ENCODE measurements around the gene GALNT4.

The GALNT4 gene

DNA sequence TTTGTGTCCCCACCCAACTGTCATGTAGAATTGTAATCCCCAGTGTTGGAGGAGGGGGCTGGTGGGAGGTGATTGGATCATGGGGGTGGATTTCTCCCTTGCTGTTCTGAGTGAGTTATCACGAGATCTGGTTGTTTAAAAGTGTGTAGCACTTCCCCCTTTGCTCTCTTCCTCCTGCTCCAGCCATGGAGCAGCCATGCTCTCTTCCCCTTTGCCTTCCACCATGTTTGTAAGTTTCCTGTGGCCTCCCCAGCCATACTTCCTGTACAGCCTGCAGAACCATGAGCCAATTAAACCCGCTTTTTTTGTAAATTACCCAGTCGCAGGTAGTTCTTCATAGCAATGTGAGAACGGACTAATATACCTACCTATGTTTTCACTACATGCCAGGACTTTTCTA is 3.8 kb upstream of the GALNT4 start:
- no peak for DNase-seq

DNA sequence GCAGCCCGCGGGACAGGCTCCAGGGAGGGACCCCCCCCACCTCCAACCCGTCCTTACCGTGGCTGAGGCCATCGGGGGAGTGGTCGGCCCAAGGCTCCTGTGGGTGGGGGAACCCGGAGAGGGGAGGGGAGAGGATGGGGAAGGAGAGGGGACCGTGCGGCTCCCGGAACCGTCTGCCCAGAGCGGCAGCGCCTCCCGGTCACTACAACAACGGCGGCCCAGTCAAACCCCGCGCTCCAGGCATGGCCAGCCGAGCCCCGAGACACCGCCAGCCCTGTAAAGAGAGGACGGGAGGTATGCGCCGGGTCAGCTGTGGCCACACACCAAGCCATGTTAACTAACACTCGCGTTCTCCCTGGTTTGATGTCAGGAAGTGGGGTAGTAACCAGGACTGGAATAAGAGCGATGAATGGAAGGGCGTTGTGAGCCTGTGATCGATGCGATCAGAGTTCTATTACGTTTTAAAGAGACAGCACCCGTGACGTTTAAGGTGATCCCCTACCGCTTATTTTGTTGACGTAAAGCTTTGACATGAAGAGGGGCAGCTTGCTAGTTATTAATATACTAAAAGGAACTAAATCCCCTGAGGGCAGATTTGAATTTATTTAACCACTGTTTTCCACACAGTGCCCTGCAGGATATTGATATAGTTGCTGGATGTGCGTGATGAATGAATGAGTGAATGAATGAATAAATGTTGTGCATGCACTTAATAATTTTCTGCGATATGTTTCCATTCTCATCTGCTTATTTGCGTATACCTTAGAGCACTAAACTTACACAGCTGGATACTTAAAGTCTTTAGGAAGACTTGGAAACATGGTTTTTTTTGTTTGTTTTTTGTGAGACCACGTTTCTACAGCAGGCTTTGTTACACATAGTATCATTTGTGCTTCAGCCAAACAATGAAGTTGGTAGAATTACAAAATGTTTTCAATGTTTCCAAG is 1.5 kb upstream of the GALNT4 start, which contains the start of gene POC1B:
POC1B (minus strand) TSS at position 224 of the 947 bp plus-strand sequence; CDS start at position 72, 152 bp downstream.
- DNase-seq: peak; percentile 79

DNA sequence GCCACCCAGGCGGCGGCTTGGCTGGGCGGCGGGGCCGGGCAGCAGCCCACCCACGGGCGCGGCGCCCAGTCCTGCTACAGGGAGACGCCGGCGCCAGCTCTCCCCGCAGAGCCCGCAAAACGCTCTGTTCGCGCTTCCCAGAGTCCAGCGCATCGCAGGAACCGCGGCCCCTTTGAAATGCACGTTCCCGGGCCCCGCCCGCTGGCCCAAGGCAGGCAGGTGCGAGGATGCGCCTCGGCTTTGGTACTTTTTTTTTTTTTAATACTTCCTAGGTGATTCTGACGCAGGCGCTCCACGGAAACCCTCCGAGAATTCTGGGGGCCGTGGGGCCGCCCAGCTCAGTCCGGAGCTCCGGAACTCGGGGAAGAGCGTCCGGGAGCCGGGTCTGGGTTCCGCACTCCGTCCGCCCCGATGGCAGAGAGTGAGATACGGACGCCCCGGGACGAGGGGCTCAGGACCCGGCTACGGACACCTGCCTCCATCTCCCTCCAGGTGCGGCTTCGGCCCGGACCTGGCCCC is 768 bp upstream of the GALNT4 start:
- DNase-seq: no peak

- DNase-seq: no peak
These were observed 604 bp downstream of the GALNT4 start for GRCh38 chr12:89523843-89524540.

- DNase-seq: no peak
These were observed 1.2 kb downstream of the GALNT4 start for GRCh38 chr12:89523393-89523792.

- no peak for DNase-seq
These were observed 3.0 kb downstream of the GALNT4 start for GRCh38 chr12:89521364-89522223.

DNA sequence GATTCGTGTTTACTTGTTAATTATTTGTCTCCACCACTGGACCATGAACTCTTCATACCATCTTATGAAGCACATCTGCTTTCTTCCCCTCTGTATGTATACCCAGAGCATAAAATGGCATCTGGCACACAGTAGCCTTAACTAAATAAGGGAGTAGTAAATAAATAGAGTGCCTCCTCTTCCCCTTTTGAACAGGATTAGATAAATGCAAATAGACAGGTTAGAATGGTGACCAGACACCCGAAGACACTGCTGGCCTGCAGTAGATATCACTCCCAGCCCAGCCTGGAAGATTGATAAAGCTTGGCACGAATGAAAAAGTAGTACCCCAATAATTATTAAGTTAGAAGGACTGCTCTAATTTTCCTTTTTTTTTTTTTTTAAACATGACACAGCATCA is 6.9 kb downstream of the GALNT4 start:
- no peak for DNase-seq

DNA sequence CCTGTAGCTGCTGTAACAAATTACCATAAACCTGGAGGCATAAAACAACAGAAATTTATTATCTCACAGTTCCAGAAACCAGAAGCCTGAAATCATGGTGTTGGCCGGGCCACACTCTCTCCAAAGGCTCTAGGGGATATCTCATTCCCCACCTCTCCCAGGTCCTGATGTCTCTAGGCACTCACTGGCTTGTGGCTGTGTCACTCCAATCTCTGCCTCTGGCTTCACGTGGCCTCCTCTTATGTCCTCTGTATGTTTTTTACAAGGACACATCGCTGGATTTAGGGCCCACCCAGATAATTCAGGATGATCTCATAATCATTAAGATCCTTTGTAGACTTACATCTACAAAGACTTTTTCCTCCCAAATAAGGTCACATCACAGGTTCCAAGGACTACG is 8.0 kb downstream of the GALNT4 start:
- DNase-seq: no peak

- DNase-seq: no peak
These were observed 9.8 kb downstream of the GALNT4 start for GRCh38 chr12:89514751-89515150.

DNA sequence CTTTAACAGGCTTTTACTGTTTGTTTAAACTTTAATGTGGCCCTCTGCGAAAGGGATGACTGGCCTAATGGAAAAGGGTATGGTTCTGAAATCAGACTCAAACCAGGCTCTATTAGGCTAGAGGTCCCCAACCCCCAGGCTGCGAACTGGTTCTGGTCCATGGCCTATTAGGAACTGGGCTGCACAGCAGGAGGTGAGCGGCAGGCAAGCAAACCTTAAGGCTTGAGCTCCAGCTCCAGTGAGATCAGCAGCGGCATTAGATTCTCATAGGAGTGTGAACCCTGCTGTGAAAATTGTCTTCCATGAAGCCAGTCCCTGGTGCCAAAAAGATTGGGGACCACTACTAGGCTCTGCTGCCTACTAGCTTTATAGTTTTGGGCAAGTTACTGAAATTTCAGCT is 11.1 kb downstream of the GALNT4 start:
- no peak for DNase-seq

DNA sequence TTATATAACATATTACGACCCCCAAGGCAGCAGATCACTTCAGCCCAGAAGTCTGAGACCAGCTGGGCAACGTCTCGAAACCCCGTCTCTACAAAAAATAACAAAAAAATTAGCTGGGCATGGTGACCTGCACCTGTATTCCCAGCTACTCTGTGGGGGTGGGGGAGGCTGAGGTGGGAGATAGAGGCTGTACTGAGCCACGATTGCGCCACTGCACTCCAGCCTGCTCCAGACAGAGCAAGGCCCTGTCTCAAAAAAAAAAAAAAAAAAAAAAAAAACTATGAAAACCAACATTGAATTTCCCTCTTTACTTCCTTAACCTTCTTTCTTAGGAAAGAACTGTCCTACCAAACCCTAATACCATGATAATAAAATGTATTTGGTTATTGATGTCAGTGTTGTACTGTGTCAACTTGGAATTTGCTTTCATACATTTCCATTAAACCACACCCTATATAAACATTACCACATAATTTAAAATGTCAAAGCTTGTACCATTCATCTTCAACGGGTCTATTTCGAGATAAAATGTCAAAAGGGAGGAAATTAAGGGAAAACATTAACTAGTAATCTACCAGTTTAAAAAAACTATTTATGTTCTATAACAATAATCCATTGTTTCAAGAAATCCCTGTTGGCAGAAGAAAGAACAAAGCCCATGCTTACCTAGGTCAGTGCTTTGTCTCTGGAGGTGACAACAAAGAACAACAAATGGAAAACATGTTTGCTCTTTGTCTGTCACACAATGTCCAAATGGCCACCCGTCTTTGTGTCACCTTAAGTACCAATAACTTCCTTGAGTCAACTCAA is 17.4 kb downstream of the GALNT4 start:
- DNase-seq: no peak

- DNase-seq: no peak
These were observed 18.5 kb downstream of the GALNT4 start for GRCh38 chr12:89506050-89506449.

- DNase-seq: no peak
These were observed 19.8 kb downstream of the GALNT4 start for GRCh38 chr12:89504560-89505346.

GRCh38 chr12:89501793-89502192 is 22.8 kb downstream of the GALNT4 start:
- DNase-seq: no peak

GRCh38 chr12:89499857-89500256 is 24.7 kb downstream of the GALNT4 start:
- DNase-seq: no peak

- DNase-seq: no peak
These were observed 27.1 kb downstream of the GALNT4 start for GRCh38 chr12:89497467-89497866.

GRCh38 chr12:89497005-89497404 is 27.6 kb downstream of the GALNT4 start:
- no peak for DNase-seq

GRCh38 chr12:89494411-89495231 is 30.0 kb downstream of the GALNT4 start:
- no peak for DNase-seq

GRCh38 chr12:89493670-89494302 is 30.8 kb downstream of the GALNT4 start:
- no peak for DNase-seq

- no peak for DNase-seq
These were observed 31.7 kb downstream of the GALNT4 start for GRCh38 chr12:89492883-89493282.
